Panc1 (cell line): Measurements from ENCODE around the gene DYNC2LI1.

Experiments
- CTCF ChIP-seq: fragments of 450-650 bp; IDR thresholded peaks from 2 replicates; pipeline ENCODE4 v1.5.1; 2017; ENCODE audit warnings: mild to moderate bottlenecking
- REST ChIP-seq, 2 experiments: IDR thresholded peaks; 2 replicates each; pipeline ENCODE4 v1.6.1; 2011 to 2012; ENCODE audit warnings: low read depth in 2 of 2, control low read depth in 1 of 2, low read length in 1 of 2, mild to moderate bottlenecking in 1 of 2, moderate library complexity in 1 of 2; ENCODE audit not compliant: insufficient read depth in 1 of 2
- SIN3A ChIP-seq: IDR thresholded peaks from 2 replicates; pipeline ENCODE4 v1.6.1; 2012; ENCODE audit warnings: low read depth, mild to moderate bottlenecking, low read length, moderate library complexity, borderline replicate concordance; ENCODE audit not compliant: insufficient read depth
- TCF7L2 ChIP-seq: IDR thresholded peaks from 2 replicates; pipeline ENCODE4 v1.6.1; 2011; ENCODE audit warnings: mild to moderate bottlenecking, low read depth, low read length, inconsistent platforms

GRCh38 chr2:43812947-43813346, 39.1 kb downstream of the DYNC2LI1 start:
- no peak for TF ChIP-seq SIN3A
- no peak for TF ChIP-seq CTCF
- no peak for TF ChIP-seq REST (IDR thresholded peaks at IDR 0.05; ENCODE audit: insufficient read depth in 1 of 2, low read depth in 2 of 2, low read length in 1 of 2)
- TF ChIP-seq TCF7L2 = no peak
